GM23338 (cell line): ENCODE results near the gene NAXE.

ENCODE experiments used
- CTCF ChIP-seq, 2 experiments: fragments of 200-600 bp in 1 of 2; sonication (generic) in 1 of 2; conservative IDR thresholded peaks; 2 replicates each; pipeline versions ENCODE4 v1.5.1 to v1.6.1; 2016 to 2017; ENCODE audit warnings: antibody characterized with exemption in 2 of 2, low read depth in 2 of 2, mild to moderate bottlenecking in 2 of 2, moderate library complexity in 1 of 2
- EZH2 ChIP-seq: fragments of 200-600 bp; sonication (generic); IDR thresholded peaks from one replicate; pipeline ENCODE4 v1.8.0; 2017; ENCODE audit warnings: antibody characterized with exemption, mild to moderate bottlenecking, low read depth; ENCODE audit not compliant: unreplicated experiment

GRCh38 chr1:156616463-156616862 is 24.9 kb downstream of the NAXE start:
- no peak for TF ChIP-seq CTCF (conservative IDR thresholded peaks at IDR 0.05; ENCODE audit: low read depth in 2 of 2)
- TF ChIP-seq EZH2 = no peak
